Astrocyte of the cerebellum (primary cell): ENCODE measurements around the gene MYLK3.

ENCODE experiments used
- DNase-seq: peaks from one replicate; pipeline ENCODE4 v3.0.0-alpha.2; 2011; ENCODE audit warnings: low read depth
- H3K4me3 ChIP-seq: 2 replicates; pipeline ENCODE4 v1.5.1; 2011; ENCODE audit warnings: mild to moderate bottlenecking, low read depth, low read length, moderate library complexity
- CTCF ChIP-seq: IDR thresholded peaks from 2 replicates; pipeline ENCODE4 v1.5.1; 2012; ENCODE audit warnings: low read length, low read depth, moderate library complexity, mild to moderate bottlenecking; ENCODE audit errors: missing control alignments
- in situ Hi-C: cut with HindIII; loops from 2 replicates; pipeline ENCODE4 v1.10.0; 2017; ENCODE audit warnings: low sequenced_read_pairs

The MYLK3 gene

GRCh38 chr16:46733319-46733830, 14.8 kb downstream of the MYLK3 start:
- no peak for DNase-seq
- no peak for TF ChIP-seq CTCF
- H3K4me3 ChIP-seq, result no peak overlapping the region
- in situ Hi-C loops, result no loop called here

- DNase-seq, result no peak
- in situ Hi-C loops, result no loop called here
- no peak overlapping the region for H3K4me3 ChIP-seq
- no peak for TF ChIP-seq CTCF
These were observed 15.6 kb downstream of the MYLK3 start for GRCh38 chr16:46732561-46732960.

GRCh38 chr16:46731691-46732555, 16.2 kb downstream of the MYLK3 start:
- no peak for DNase-seq
- TF ChIP-seq CTCF, result no peak
- H3K4me3 ChIP-seq, result no peak overlapping the region
- in situ Hi-C loops, result no loop called here

GRCh38 chr16:46730801-46731690, 17.1 kb downstream of the MYLK3 start:
- no peak for DNase-seq
- no peak for TF ChIP-seq CTCF
- no peak overlapping the region for H3K4me3 ChIP-seq
- in situ Hi-C loops, result no loop called here

GRCh38 chr16:46730126-46730525, 18.0 kb downstream of the MYLK3 start:
- H3K4me3 ChIP-seq, result no peak overlapping the region
- DNase-seq, result no peak
- no peak for TF ChIP-seq CTCF
- in situ Hi-C loops, result no loop called here

- DNase-seq, result no peak
- no peak for TF ChIP-seq CTCF
- in situ Hi-C loops, result no loop called here
- no peak overlapping the region for H3K4me3 ChIP-seq
These were observed 18.7 kb downstream of the MYLK3 start for GRCh38 chr16:46729326-46729995.
